Liver (tissue), 9 donors: ENCODE data around the gene HNRNPUL2. TPM values are rescaled to one million over a fixed set of nuclear protein-coding genes. Genes with fewer than 3 reads are reported as not detected.
"Not testable (repeated sequence)": the region's sequence is repeated elsewhere in the genome, so short reads cannot be mapped to it uniquely, and the experiment has no call there.

Source experiments
- DNase-seq: peaks from one replicate; pipeline ENCODE4 v3.0.0-alpha.2; 2017; ENCODE audit warnings: low spot score
- H3K27ac ChIP-seq, 2 donors: one replicate each; pipeline ENCODE4 v1.7.0; 2013; ENCODE audit warnings: inconsistent platforms in 2 of 2, low read length in 2 of 2, control low read depth in 1 of 2, low read depth in 1 of 2, mild to moderate bottlenecking in 1 of 2
- H3K27me3 ChIP-seq, 4 donors: one replicate each; pipeline versions ENCODE4 v1.6.1 to v1.7.0; 2013; ENCODE audit warnings: low read length in 3 of 4, inconsistent platforms in 1 of 4, mild to moderate bottlenecking in 1 of 4, moderate library complexity in 1 of 4; ENCODE audit not compliant: control insufficient read depth in 4 of 4, insufficient read depth in 4 of 4
- H3K36me3 ChIP-seq, 4 donors: one replicate each; pipeline versions ENCODE4 v1.6.1 to v1.7.0; 2013; ENCODE audit warnings: low read length in 3 of 4, mild to moderate bottlenecking in 3 of 4, low read depth in 1 of 4, moderate library complexity in 1 of 4; ENCODE audit not compliant: control insufficient read depth in 4 of 4, insufficient read depth in 3 of 4
- H3K4me1 ChIP-seq, 4 donors: one replicate each; pipeline versions ENCODE4 v1.6.1 to v1.7.0; 2013; ENCODE audit warnings: low read length in 3 of 4, mild to moderate bottlenecking in 3 of 4, moderate library complexity in 1 of 4; ENCODE audit not compliant: control insufficient read depth in 4 of 4, insufficient read depth in 4 of 4
- H3K4me3 ChIP-seq, 3 donors: one replicate each; pipeline versions ENCODE4 v1.6.1 to v1.7.0; 2013; ENCODE audit warnings: low read length in 3 of 3, control low read depth in 1 of 3, low read depth in 1 of 3, mild to moderate bottlenecking in 1 of 3
- H3K9ac ChIP-seq, 2 donors: one replicate each; pipeline ENCODE4 v1.7.0; 2013; ENCODE audit warnings: low read length in 2 of 2, mild to moderate bottlenecking in 2 of 2, moderate library complexity in 2 of 2, control low read depth in 1 of 2, low read depth in 1 of 2
- H3K9me3 ChIP-seq, 4 donors: one replicate each; pipeline versions ENCODE4 v1.6.1 to v1.7.0; 2013; ENCODE audit warnings: low read length in 3 of 4; ENCODE audit not compliant: control insufficient read depth in 4 of 4
- ATF3 ChIP-seq: IDR thresholded peaks from 2 replicates; pipeline ENCODE4 v1.6.1; 2016; ENCODE audit warnings: antibody characterized with exemption
- CTCF ChIP-seq: fragments of 150-350 bp; IDR thresholded peaks from 2 replicates; pipeline ENCODE4 v1.5.1; 2017; ENCODE audit warnings: improper control_type of control experiment, low read depth, low read length; ENCODE audit not compliant: missing input control
- EGR1 ChIP-seq, 2 donors: IDR thresholded peaks; 2 replicates each; pipeline ENCODE4 v1.6.1; 2016 to 2018; ENCODE audit warnings: antibody characterized with exemption in 2 of 2, low read depth in 2 of 2
- FOXA1 ChIP-seq: IDR thresholded peaks from 2 replicates; pipeline ENCODE4 v1.6.1; 2016; ENCODE audit warnings: antibody characterized with exemption
- FOXA2 ChIP-seq: IDR thresholded peaks from 2 replicates; pipeline ENCODE4 v1.6.1; 2016; ENCODE audit warnings: antibody characterized with exemption
- GABPA ChIP-seq, 2 donors: IDR thresholded peaks in 1 of 2; conservative IDR thresholded peaks in 1 of 2; 2 replicates each; pipeline ENCODE4 v1.6.1; 2016; ENCODE audit warnings: antibody characterized with exemption in 2 of 2, mild to moderate bottlenecking in 1 of 2, moderate library complexity in 1 of 2
- HNF4A ChIP-seq, 2 donors: conservative IDR thresholded peaks; 2 replicates each; pipeline ENCODE4 v1.6.1; 2016; ENCODE audit warnings: antibody characterized with exemption in 2 of 2, mild to moderate bottlenecking in 2 of 2
- HNF4G ChIP-seq: IDR thresholded peaks from 2 replicates; pipeline ENCODE4 v1.6.1; 2016; ENCODE audit warnings: antibody characterized with exemption
- JUND ChIP-seq, 2 donors: IDR thresholded peaks; 2 replicates each; pipeline ENCODE4 v1.6.1; 2016; ENCODE audit warnings: antibody characterized with exemption in 2 of 2
- MAX ChIP-seq: IDR thresholded peaks from 2 replicates; pipeline ENCODE4 v1.6.1; 2016; ENCODE audit warnings: antibody characterized with exemption
- NR2F2 ChIP-seq: IDR thresholded peaks from 2 replicates; pipeline ENCODE4 v1.6.1; 2016; ENCODE audit warnings: antibody characterized with exemption
- RAD21 ChIP-seq, 2 donors: IDR thresholded peaks; 2 replicates each; pipeline ENCODE4 v1.6.1; 2016; ENCODE audit warnings: antibody characterized with exemption in 2 of 2, mild to moderate bottlenecking in 2 of 2
- REST ChIP-seq: IDR thresholded peaks from 2 replicates; pipeline ENCODE4 v1.6.1; 2016; ENCODE audit warnings: antibody characterized with exemption, mild to moderate bottlenecking
- RXRA ChIP-seq, 2 donors: IDR thresholded peaks; 2 replicates each; pipeline ENCODE4 v1.6.1; 2017 to 2018; ENCODE audit warnings: antibody characterized with exemption in 2 of 2, mild to moderate bottlenecking in 1 of 2
- SP1 ChIP-seq: IDR thresholded peaks from 2 replicates; pipeline ENCODE4 v1.6.1; 2018; ENCODE audit warnings: antibody characterized with exemption, mild to moderate bottlenecking
- TAF1 ChIP-seq: conservative IDR thresholded peaks from 2 replicates; pipeline ENCODE4 v1.6.1; 2016; ENCODE audit warnings: antibody characterized with exemption, mild to moderate bottlenecking
- YY1 ChIP-seq: IDR thresholded peaks from 2 replicates; pipeline ENCODE4 v1.6.1; 2016; ENCODE audit warnings: antibody characterized with exemption, mild to moderate bottlenecking
- ZBTB33 ChIP-seq: IDR thresholded peaks from 2 replicates; pipeline ENCODE4 v1.6.1; 2016; ENCODE audit warnings: antibody characterized with exemption
- WGBS: extraction: QIAGEN DNeasy Blood & Tissue Kit; methylation state at CpG from one replicate; pipeline ENCODE4 v1.1.7; 2013; 5-methylcytosine and 5-hydroxymethylcytosine counted together
- polyA plus RNA-seq, 2 donors: library from polyadenylated mRNA; stranded (reverse) in 1 of 2; unstranded in 1 of 2; fragments of 200-250 nt in 1 of 2; fragments of >200 nt in 1 of 2; fragmentation: Nextera tagmentation in 1 of 2; extraction: Ambion mirVana in 1 of 2; gene quantifications; one replicate each; pipeline versions ENCODE4 v1.2.1 to v1.2.3, GENCODE V29; 2013 to 2015
- total RNA-seq, 2 donors: library from RNA; depleted of rRNA; stranded (reverse); fragments of >200 nt; gene quantifications; one replicate each; pipeline ENCODE4 v1.2.3, GENCODE V29; 2014
- donor health status: healthy.
- donor health status: healthy.
- donor health status: healthy.
- donor health status: healthy.
- donor health status: healthy.

Gene HNRNPUL2
- total and polyA plus RNA-seq, 4 donors = 1.3 to 17.0 (median 13.0) TPM

- DNase-seq = no peak
- Histone ChIP-seq H3K36me3 (peaks cover 0 to 6% (median 3%) of the 10 kb centered on the region in 4 donors), H3K4me3 (no peak overlapping the region), H3K27ac (no peak overlapping the region), H3K9me3 (no peaks in the 10 kb centered on the region), H3K9ac (no peak overlapping the region), H3K27me3 (no peaks in the 10 kb centered on the region), H3K4me1 (peaks cover 7 to 50% (median 41%) of the 10 kb centered on the region in 4 donors)
- WGBS = 82% methylated on average over 6 of the region's 6 CpGs
- TF ChIP-seq ATF3 (no peak), TAF1 (no peak), NR2F2 (no peak), FOXA1 (no peak), RXRA (IDR thresholded peaks at IDR 0.05) (no peak), MAX (no peak), JUND (IDR thresholded peaks at IDR 0.05) (no peak), GABPA (IDR thresholded peaks at IDR 0.05 in 1 of 2, conservative IDR thresholded peaks at IDR 0.05 in 1 of 2) (no peak), RAD21 (IDR thresholded peaks at IDR 0.05) (no peak)
These were observed 50.1 kb downstream of the HNRNPUL2 start for GRCh38 chr11:62677156-62677555.

- DNase-seq = no peak
- H3K4me3 ChIP-seq = no peak overlapping the region
- TF ChIP-seq MAX (no peak), GABPA (IDR thresholded peaks at IDR 0.05 in 1 of 2, conservative IDR thresholded peaks at IDR 0.05 in 1 of 2) (no peak), JUND (IDR thresholded peaks at IDR 0.05) (no peak), CTCF (no peak), FOXA1 (no peak), SP1 (no peak), ZBTB33 (no peak), HNF4G (no peak), FOXA2 (no peak), RXRA (IDR thresholded peaks at IDR 0.05) (no peak), REST (no peak), EGR1 (IDR thresholded peaks at IDR 0.05; ENCODE audit: low read depth in 2 of 2) (no peak), NR2F2 (no peak), TAF1 (no peak), HNF4A (conservative IDR thresholded peaks at IDR 0.05) (no peak), YY1 (no peak)
- peaks cover 7 to 50% (median 42%) of the 10 kb centered on the region in 4 donors for H3K4me1 ChIP-seq
- peaks cover 0 to 6% (median 3%) of the 10 kb centered on the region in 4 donors for H3K36me3 ChIP-seq
- no peak overlapping the region for H3K9ac ChIP-seq
- H3K27me3 ChIP-seq = no peaks in the 10 kb centered on the region
- H3K9me3 ChIP-seq = no peaks in the 10 kb centered on the region
- 57% methylated on average over 6 of the region's 6 CpGs for WGBS
- no peak overlapping the region for H3K27ac ChIP-seq
These were observed 50.6 kb downstream of the HNRNPUL2 start for GRCh38 chr11:62676698-62677097.

- H3K4me3 ChIP-seq, H3K9ac ChIP-seq, H3K27ac ChIP-seq, DNase-seq, H3K9me3 ChIP-seq, H3K27me3 ChIP-seq, H3K36me3 ChIP-seq: not testable (repeated sequence)
- peaks cover 10 to 58% (median 46%) of the 10 kb centered on the region in 4 donors for H3K4me1 ChIP-seq
- 90% methylated on average over 10 of the region's 10 CpGs for WGBS
These were observed 51.8 kb downstream of the HNRNPUL2 start for GRCh38 chr11:62675415-62675814.
